Endothelial cell of umbilical vein (primary cell): ENCODE results near the gene OR2L3. TPM values are rescaled to one million over a fixed set of nuclear protein-coding genes. Genes with fewer than 3 reads are reported as not detected.

Experiments used
- BruUV-seq: library from RNA; stranded (reverse); fragments of 400-500 nt; replicated peaks from 2 replicates; lab custom pipeline; 2021; lab: Mats Ljungman, UMichigan
- CTCF ChIA-PET: fragments of 300-600, 350-600 bp; sonication (Branson Sonifier 250); formaldehyde crosslinking; loops from one replicate; lab custom pipeline; 2021; ENCODE audit warnings: antibody characterized with exemption, inconsistent platforms; lab: Charles Lee
- POLR2A ChIA-PET: fragments of 300-600, 350-600 bp; sonication (Branson Sonifier 250); formaldehyde crosslinking; loops from one replicate; lab custom pipeline; 2021; ENCODE audit warnings: antibody characterized with exemption, inconsistent platforms; lab: Charles Lee
- DNase-seq: peaks from one replicate; pipeline ENCODE4 v3.0.0-alpha.2; 2011; ENCODE audit warnings: low read depth, low spot score
- FAIRE-seq: peaks from 2 replicates; lab custom pipeline; 2011; peaks lifted over from hg19 to GRCh38; lab: Jason Lieb, UNC
- H2AFZ ChIP-seq: 2 replicates; pipeline ENCODE4 v1.6.0; 2012; ENCODE audit warnings: low read depth, low read length, control low read depth, inconsistent platforms
- H3K27ac ChIP-seq: 2 replicates; pipeline ENCODE4 v1.5.1; 2011; ENCODE audit warnings: low read depth, mild to moderate bottlenecking, control low read depth, low read length, moderate library complexity; ENCODE audit not compliant: insufficient read depth
- H3K27me3 ChIP-seq, 2 experiments: 2 replicates each; pipeline versions ENCODE4 v1.6.0 to v1.6.1; 2011; ENCODE audit warnings: low read length in 2 of 2, mixed read lengths in 1 of 2; ENCODE audit not compliant: control insufficient read depth in 2 of 2, insufficient read depth in 2 of 2
- H3K36me3 ChIP-seq, 2 experiments: 2 replicates in 1 of 2; 3 replicates in 1 of 2; pipeline ENCODE4 v1.5.1; 2011; ENCODE audit warnings: low read length in 2 of 2, mild to moderate bottlenecking in 1 of 2, moderate library complexity in 1 of 2; ENCODE audit not compliant: control insufficient read depth in 2 of 2, insufficient read depth in 2 of 2; ENCODE audit errors: extremely low read depth in 1 of 2
- H3K4me1 ChIP-seq: 3 replicates; pipeline ENCODE4 v1.5.1; 2011; ENCODE audit warnings: mild to moderate bottlenecking, low read length; ENCODE audit not compliant: control insufficient read depth, insufficient read depth; ENCODE audit errors: extremely low read depth
- H3K4me2 ChIP-seq: 2 replicates; pipeline ENCODE4 v1.6.1; 2011; ENCODE audit warnings: low read length, control low read depth, mixed read lengths; ENCODE audit not compliant: insufficient read depth
- H3K4me3 ChIP-seq, 3 experiments: fragments of 200-600 bp in 1 of 3; sonication (generic), shearing (Covaris generic) in 1 of 3; replicated peaks in 1 of 3; 2 replicates each; pipeline ENCODE4 v1.5.1; 2011 to 2016; ENCODE audit warnings: control low read depth in 3 of 3, low read length in 3 of 3, mild to moderate bottlenecking in 2 of 3, inconsistent platforms in 1 of 3, low read depth in 1 of 3, moderate library complexity in 1 of 3; ENCODE audit not compliant: insufficient read depth in 1 of 3
- H3K79me2 ChIP-seq: 2 replicates; pipeline ENCODE4 v1.6.0; 2012; ENCODE audit warnings: low read length, inconsistent platforms; ENCODE audit not compliant: control insufficient read depth, insufficient read depth
- H3K9ac ChIP-seq: replicated peaks from 2 replicates; pipeline ENCODE3; 2011; ENCODE audit warnings: low read length, control low read depth; ENCODE audit not compliant: insufficient read depth; ENCODE audit errors: extremely low read depth
- H3K9me1 ChIP-seq: replicated peaks from 3 replicates; pipeline ENCODE4 v1.6.0; 2011; ENCODE audit warnings: mild to moderate bottlenecking, low read length; ENCODE audit not compliant: control insufficient read depth, insufficient read depth; ENCODE audit errors: extremely low read depth
- H3K9me3 ChIP-seq: replicated peaks from 2 replicates; pipeline ENCODE4 v1.5.1; 2012; ENCODE audit warnings: low read length, inconsistent platforms; ENCODE audit not compliant: control insufficient read depth, insufficient read depth
- H4K20me1 ChIP-seq: replicated peaks from 2 replicates; pipeline ENCODE3; 2011; ENCODE audit warnings: mild to moderate bottlenecking, low read length; ENCODE audit not compliant: control insufficient read depth, insufficient read depth; ENCODE audit errors: extremely low read depth
- CTCF ChIP-seq, 2 donors: IDR thresholded peaks; 1 replicate in 1 of 2; 2 replicates in 1 of 2; pipeline ENCODE4 v1.5.1; 2011; ENCODE audit warnings: low read length in 2 of 2, mild to moderate bottlenecking in 2 of 2, moderate library complexity in 2 of 2, control low read depth in 1 of 2, inconsistent platforms in 1 of 2, low read depth in 1 of 2; ENCODE audit not compliant: insufficient read depth in 1 of 2; ENCODE audit errors: extremely low read depth in 1 of 2
- EZH2 ChIP-seq: IDR thresholded peaks from 2 replicates; pipeline ENCODE4 v1.6.1; 2012; ENCODE audit warnings: borderline replicate concordance, low read depth, mild to moderate bottlenecking, moderate library complexity, low read length, inconsistent platforms; ENCODE audit not compliant: severe bottlenecking
- FOS ChIP-seq: IDR thresholded peaks from 2 replicates; pipeline ENCODE4 v1.6.1; 2011; ENCODE audit warnings: mild to moderate bottlenecking, low read length, moderate library complexity, borderline replicate concordance; ENCODE audit not compliant: insufficient read depth
- GATA2 ChIP-seq: IDR thresholded peaks from 2 replicates; pipeline ENCODE4 v1.7.0; 2011; ENCODE audit warnings: low read depth, mild to moderate bottlenecking, moderate library complexity, mixed read lengths, low read length; ENCODE audit not compliant: insufficient read length, insufficient read depth
- JUN ChIP-seq: IDR thresholded peaks from 2 replicates; pipeline ENCODE4 v1.6.1; 2011; ENCODE audit warnings: borderline replicate concordance, low read depth; ENCODE audit not compliant: insufficient read length, insufficient read depth
- MAX ChIP-seq: IDR thresholded peaks from 2 replicates; pipeline ENCODE4 v1.6.1; 2011; ENCODE audit not compliant: insufficient read depth, insufficient read length
- MYC ChIP-seq: IDR thresholded peaks from one replicate; pipeline ENCODE4 v1.6.1; 2011; ENCODE audit warnings: mild to moderate bottlenecking, low read depth, low read length
- POLR2A ChIP-seq: IDR thresholded peaks from 2 replicates; pipeline ENCODE4 v1.6.1; 2012; ENCODE audit warnings: low read depth, mild to moderate bottlenecking, control low read depth, low read length
- POLR2AphosphoS5 ChIP-seq: IDR thresholded peaks from 2 replicates; pipeline ENCODE4 v1.6.1; 2012; ENCODE audit warnings: low read depth, mild to moderate bottlenecking, control low read depth, low read length, moderate library complexity; ENCODE audit not compliant: insufficient read depth
- dilution Hi-C: fragments of 300-500 bp; cut with MboI; formaldehyde crosslinking; loops from one replicate; pipeline ENCODE4 v1.15.0; 2019; ENCODE audit warnings: low sequenced_read_pairs; ENCODE audit not compliant: extremely low pct_ligation_motif_present
- intact Hi-C: fragments of 100-400 bp; cut with micrococcal nuclease; formaldehyde crosslinking; loops from one replicate; pipeline ENCODE4 v1.10.0; 2022
- polyA plus RNA-seq, 4 experiments: library from polyadenylated mRNA; depleted of rRNA in 3 of 4; stranded (reverse) in 3 of 4; unstranded in 1 of 4; fragments of >200 nt; gene quantifications; 2 replicates each; pipeline versions ENCODE4 v1.2.1 to v1.2.3, GENCODE V29; 2011 to 2012; ENCODE audit warnings: missing spikeins in 1 of 4
- total RNA-seq: library from RNA; stranded (reverse); gene quantifications from 2 replicates; pipeline ENCODE4 v1.2.3, GENCODE V29; 2021

The OR2L3 gene
- total and polyA plus RNA-seq, 2 donors (not counting 3 experiments of a cell fraction or from before 2014, with no cell fraction given), result not detected

GRCh38 chr1:248055261-248055660, 8.6 kb downstream of the OR2L3 start:
- FAIRE-seq, result no peak
- CTCF ChIA-PET, result interaction anchor here (0.8 kb wide), 1 partner anchor 31 kb away, joined by 3 read pairs; no protein-coding TSS in a partner anchor

More at GRCh38 chr1:248055261-248055660, 8.6 kb downstream of the OR2L3 start:
- Histone ChIP-seq H4K20me1 (no peaks in the 10 kb centered on the region), H3K9ac (no peak overlapping the region), H3K4me3 (no peak overlapping the region), H3K9me3 (peaks cover 5% of the 10 kb centered on the region), H3K4me2 (no peak overlapping the region), H3K27ac (no peak overlapping the region), H3K4me1 (no peaks in the 10 kb centered on the region), H3K27me3 (no peaks in the 10 kb centered on the region), H2AFZ (no peak overlapping the region), H3K79me2 (no peaks in the 10 kb centered on the region), H3K9me1 (no peaks in the 10 kb centered on the region), H3K36me3 (no peaks in the 10 kb centered on the region)
- intact Hi-C loops, result no loop called here
- BruUV-seq, result no TSS peak
- dilution Hi-C loops, result no loop called here
- no peak for TF ChIP-seq POLR2A
- no peak for TF ChIP-seq CTCF (IDR thresholded peaks at IDR 0.05; ENCODE audit: extremely low read depth in 1 of 2, insufficient read depth in 1 of 2, low read depth in 1 of 2, low read length in 2 of 2)
- TF ChIP-seq MAX, result no peak
- TF ChIP-seq EZH2, result no peak
- TF ChIP-seq FOS, result no peak
- no peak for TF ChIP-seq GATA2
- TF ChIP-seq POLR2AphosphoS5, result no peak
- TF ChIP-seq JUN, result no peak
- TF ChIP-seq MYC, result no peak
- DNase-seq, result no peak
- POLR2A ChIA-PET, result no interaction called here
